HepG2 (cell line): ENCODE data around the gene KIF22. TPM values are rescaled to one million over a fixed set of nuclear protein-coding genes. Genes with fewer than 3 reads are reported as not detected.
A peak's percentile ranks its signal among the peaks of the same experiment; 100 is the strongest.

ENCODE experiments used
- ATAC-seq: fragments of 200-7000 bp; cut with Tn5 transposase; 3 replicates; pipeline ENCODE4 v1.9.1; 2020; ENCODE audit warnings: mild to moderate bottlenecking, moderate library complexity
- BruUV-seq: library from RNA; stranded (reverse); fragments of 400-500 nt; replicated peaks from 2 replicates; lab custom pipeline; 2021; lab: Mats Ljungman, UMichigan
- CTCF ChIA-PET: fragments of 300-600 bp; formaldehyde crosslinking; extraction: SDS; loops from one replicate; lab custom pipeline; 2021; ENCODE audit warnings: low total read pairs, inconsistent platforms, low intra/inter-chr PET ratio; lab: Yijun Ruan, JAX
- POLR2A ChIA-PET: fragments of 350-600 bp; sonication (Branson Sonifier 250); formaldehyde crosslinking; loops from one replicate; lab custom pipeline; 2020; ENCODE audit warnings: antibody characterized with exemption, inconsistent platforms; lab: Yijun Ruan, JAX
- DNase-seq: peaks from one replicate; pipeline ENCODE4 v3.0.0-alpha.2; 2015; ENCODE audit warnings: low spot score
- FAIRE-seq: peaks from 3 replicates; lab custom pipeline; 2011; peaks lifted over from hg19 to GRCh38; lab: Jason Lieb, UNC
- H2AFZ ChIP-seq: one replicate; pipeline ENCODE4 v1.6.1; 2011; ENCODE audit warnings: low read length, inconsistent platforms
- H3K27ac ChIP-seq: fragments of 300-600 bp; 3 replicates; pipeline ENCODE4 v1.8.0; 2011; ENCODE audit warnings: mixed run types, mild to moderate bottlenecking, mixed read lengths, low read length, inconsistent platforms; ENCODE audit not compliant: insufficient read depth; ENCODE audit errors: extremely low read length
- H3K27me3 ChIP-seq, 2 experiments: fragments of 200-600 bp in 1 of 2; 2 replicates in 1 of 2; 3 replicates in 1 of 2; pipeline versions ENCODE4 v1.6.0 to v1.8.0; 2011; ENCODE audit warnings: low read length in 2 of 2, mild to moderate bottlenecking in 2 of 2, moderate library complexity in 2 of 2, inconsistent platforms in 1 of 2; ENCODE audit not compliant: insufficient read depth in 2 of 2, control insufficient read depth in 1 of 2
- H3K36me3 ChIP-seq, 2 experiments: fragments of 200-600 bp in 1 of 2; replicated peaks in 1 of 2; 2 replicates in 1 of 2; 3 replicates in 1 of 2; pipeline versions ENCODE4 v1.5.1 to v1.8.0; 2011; ENCODE audit warnings: low read length in 2 of 2, inconsistent platforms in 1 of 2; ENCODE audit not compliant: insufficient read depth in 2 of 2, control insufficient read depth in 1 of 2
- H3K4me1 ChIP-seq: 2 replicates; pipeline ENCODE4 v1.5.1; 2012; ENCODE audit warnings: low read length, inconsistent platforms; ENCODE audit not compliant: insufficient read depth
- H3K4me2 ChIP-seq: 2 replicates; pipeline ENCODE4 v1.6.0; 2011; ENCODE audit warnings: low read depth, low read length, inconsistent platforms
- H3K4me3 ChIP-seq, 3 experiments: fragments of 200-600 bp in 1 of 3; sonication (generic), shearing (Covaris generic) in 1 of 3; replicated peaks in 1 of 3; 2 replicates each; pipeline ENCODE4 v1.5.1; 2011 to 2016; ENCODE audit warnings: low read length in 3 of 3, inconsistent platforms in 2 of 3, low read depth in 2 of 3, mild to moderate bottlenecking in 2 of 3, control low read depth in 1 of 3, mixed read lengths in 1 of 3; ENCODE audit not compliant: insufficient read depth in 1 of 3
- H3K79me2 ChIP-seq: one replicate; pipeline ENCODE4 v1.6.1; 2011; ENCODE audit warnings: low read length, inconsistent platforms; ENCODE audit not compliant: insufficient read depth
- H3K9ac ChIP-seq: 2 replicates; pipeline ENCODE4 v1.6.0; 2011; ENCODE audit warnings: mild to moderate bottlenecking, low read depth, low read length, inconsistent platforms; ENCODE audit not compliant: insufficient read depth
- H3K9me3 ChIP-seq: 2 replicates; pipeline ENCODE4 v1.5.1; 2012; ENCODE audit warnings: mild to moderate bottlenecking, low read length
- H4K20me1 ChIP-seq: 2 replicates; pipeline ENCODE4 v1.6.0; 2011; ENCODE audit warnings: inconsistent platforms, mild to moderate bottlenecking, low read length, moderate library complexity; ENCODE audit not compliant: insufficient read depth
- ARID4A ChIP-seq: sonication (generic); formaldehyde crosslinking; IDR thresholded peaks from 2 replicates; pipeline ENCODE4 v1.5.0; 2020; ENCODE audit warnings: mild to moderate bottlenecking, missing genetic modification reagents, borderline replicate concordance
- CBX2 ChIP-seq, 2 experiments: fragments of 200-600 bp in 1 of 2; sonication (generic); formaldehyde crosslinking in 1 of 2; IDR thresholded peaks; 2 replicates each; pipeline versions ENCODE4 v1.7.0 to v1.8.1; 2018 to 2022; ENCODE audit warnings: low read depth in 2 of 2, low read length in 1 of 2, mild to moderate bottlenecking in 1 of 2, missing genetic modification reagents in 1 of 2
- GTF3A ChIP-seq: sonication (generic); formaldehyde crosslinking; conservative IDR thresholded peaks from 2 replicates; pipeline ENCODE4 v1.4.0; 2020; ENCODE audit warnings: mild to moderate bottlenecking, missing genetic modification reagents
- HIVEP1 ChIP-seq: sonication (generic); formaldehyde crosslinking; IDR thresholded peaks from 2 replicates; pipeline ENCODE4 v1.4.0; 2020; ENCODE audit warnings: mild to moderate bottlenecking, missing genetic modification reagents
- HNRNPL ChIP-seq: fragments of 200-400 bp; formaldehyde crosslinking; IDR thresholded peaks from 2 replicates; pipeline ENCODE4 v1.6.1; 2017; ENCODE audit warnings: mild to moderate bottlenecking, low read depth, low read length
- HOXA3 ChIP-seq: sonication (generic); formaldehyde crosslinking; IDR thresholded peaks from 2 replicates; pipeline ENCODE4 v1.5.0; 2020; ENCODE audit warnings: missing genetic modification reagents
- MATR3 ChIP-seq: sonication (generic); formaldehyde crosslinking; IDR thresholded peaks from 2 replicates; pipeline ENCODE4 v1.4.0; 2020; ENCODE audit warnings: missing genetic modification reagents
- SRSF1 ChIP-seq: fragments of 200-400 bp; formaldehyde crosslinking; optimal IDR thresholded peaks from 2 replicates; pipeline ENCODE3; 2017; ENCODE audit warnings: mild to moderate bottlenecking, low read depth, low read length, moderate library complexity
- STAG1 ChIP-seq: sonication (generic); formaldehyde crosslinking; IDR thresholded peaks from 2 replicates; pipeline ENCODE4 v1.4.0; 2020; ENCODE audit warnings: missing genetic modification reagents
- SUZ12 ChIP-seq: fragments of 150-350 bp; IDR thresholded peaks from 2 replicates; pipeline ENCODE4 v1.6.1; 2014; ENCODE audit warnings: low read depth, low read length
- TERF1 ChIP-seq: sonication (generic); formaldehyde crosslinking; IDR thresholded peaks from 2 replicates; pipeline ENCODE4 v1.8.0; 2022; ENCODE audit warnings: mild to moderate bottlenecking, missing genetic modification reagents, moderate library complexity
- ZBTB25 ChIP-seq: IDR thresholded peaks from 2 replicates; pipeline ENCODE4 v1.6.1; 2018; ENCODE audit warnings: missing genetic modification reagents
- ZNF629 ChIP-seq: sonication (generic); formaldehyde crosslinking; conservative IDR thresholded peaks from 2 replicates; pipeline ENCODE4 v1.5.0; 2020; ENCODE audit warnings: missing genetic modification reagents
- ZNF749 ChIP-seq: sonication (generic); formaldehyde crosslinking; IDR thresholded peaks from 2 replicates; pipeline ENCODE4 v1.8.0; 2022; ENCODE audit warnings: mild to moderate bottlenecking, missing genetic modification reagents, moderate library complexity, borderline replicate concordance
- WGBS: methylation state at CpG from one replicate; pipeline ENCODE4 v1.1.6; 2017; ENCODE audit warnings: low lambda C conversion rate; 5-methylcytosine and 5-hydroxymethylcytosine counted together
- in situ Hi-C: cut with HindIII; loops from 2 replicates; pipeline ENCODE4 v1.10.0; 2017; ENCODE audit warnings: low pct_unique_long_range_greater_than_20kb; ENCODE audit not compliant: extremely low pct_ligation_motif_present
- intact Hi-C: fragments of 100-400 bp; cut with micrococcal nuclease; formaldehyde crosslinking; loops from one replicate; pipeline ENCODE4 v1.10.0; 2022; ENCODE audit not compliant: unreplicated experiment
- polyA plus RNA-seq, 8 experiments: library from polyadenylated mRNA; depleted of rRNA in 3 of 8; stranded (reverse) in 7 of 8; unstranded in 1 of 8; fragments of >200 nt; fragmentation: Illumina TruSeq in 4 of 8; extraction: Trizol in 4 of 8; gene quantifications; 2 replicates each; pipeline versions ENCODE4 v1.2.1 to v1.2.3, GENCODE V29; 2011 to 2016; ENCODE audit warnings: low read depth in 4 of 8, missing spikeins in 1 of 8, mixed read lengths in 1 of 8; ENCODE audit not compliant: insufficient read depth in 1 of 8
- total RNA-seq, 5 experiments: library from RNA; depleted of rRNA; stranded (reverse); fragments of >200 nt; fragmentation: Illumina TruSeq; extraction: Trizol; gene quantifications; 2 replicates each; pipeline ENCODE4 v1.2.3, GENCODE V29; 2016; ENCODE audit warnings: low read depth in 1 of 5

Gene KIF22
- total and polyA plus RNA-seq, 2 of the 13 experiments (the other 11 are each of a cell fraction or from before 2014, with no cell fraction given): 95.8 to 118 TPM

- no peak for TF ChIP-seq ZBTB25 (CRISPR knock-in tag)
- TF ChIP-seq SRSF1: peak; percentile 11
- TF ChIP-seq SUZ12: no peak
- TF ChIP-seq HNRNPL: 0 out of 2 replicates have a peak, but pooled peaks have one; percentile 55
- no peak for TF ChIP-seq ZNF629 (CRISPR knock-in tag)
Observed at GRCh38 chr16:29809031-29809747, 18.6 kb downstream of the KIF22 start (continued).

- Histone ChIP-seq H2AFZ (no peak overlapping the region), H3K4me3 (no peak overlapping the region; a peak in 1 of 6 replicates), H3K9me3 (no peaks in the 10 kb centered on the region), H3K9ac (no peak overlapping the region), H3K27ac (peak overlapping the region; percentile 53), H3K79me2 (peaks cover 22% of the 10 kb centered on the region), H3K27me3 (peaks cover 0 to 12% of the 10 kb centered on the region in 2 experiments; a peak in 2 of 5 replicates), H3K36me3 (peaks cover 6 to 26% of the 10 kb centered on the region in 2 experiments), H4K20me1 (peaks cover 23% of the 10 kb centered on the region; the same call in 1 of the 2 replicates), H3K4me2 (peak overlapping the region; percentile 95), H3K4me1 (peaks cover 71% of the 10 kb centered on the region)
- FAIRE-seq (no peak), DNase-seq (no peak), ATAC-seq (no peak)
- CTCF ChIA-PET: no interaction called here
- POLR2A ChIA-PET: interaction anchor here (1.4 to 4.3 kb wide), 5 partner anchors 11 to 90 kb away, joined by 3 to 26 read pairs (median 13); partner anchors contain the start of genes ASPHD1, KIF22, MVP and SEZ6L2
- no TSS peak for BruUV-seq
- WGBS: 80% methylated on average over 18 of the region's 23 CpGs
- in situ Hi-C loops (loop anchor here (25.0 kb wide), 1 partner anchor 852 kb away; the partner anchor contains the start of genes FBRS and PRR14), intact Hi-C loops (loop anchor here (2.0 kb wide), 1 partner anchor 211 kb away; no protein-coding TSS in a partner anchor)
- TF ChIP-seq CBX2 (IDR thresholded peaks at IDR 0.05; ENCODE audit: low read depth, low read length) (no peak), CBX2 (CRISPR knock-in tag; IDR thresholded peaks at IDR 0.05; ENCODE audit: low read depth) (no peak), ZNF749 (CRISPR knock-in tag) (no peak), GTF3A (CRISPR knock-in tag) (no peak), TERF1 (CRISPR knock-in tag) (no peak), HOXA3 (peak; percentile 10; the same call in 1 of the 2 replicates), MATR3 (no peak), HIVEP1 (CRISPR knock-in tag) (no peak), ARID4A (no peak), STAG1 (no peak)
Observed at GRCh38 chr16:29809850-29810698, 19.5 kb downstream of the KIF22 start.
